ENCODE measurements around the gene RMND1.

DNA sequence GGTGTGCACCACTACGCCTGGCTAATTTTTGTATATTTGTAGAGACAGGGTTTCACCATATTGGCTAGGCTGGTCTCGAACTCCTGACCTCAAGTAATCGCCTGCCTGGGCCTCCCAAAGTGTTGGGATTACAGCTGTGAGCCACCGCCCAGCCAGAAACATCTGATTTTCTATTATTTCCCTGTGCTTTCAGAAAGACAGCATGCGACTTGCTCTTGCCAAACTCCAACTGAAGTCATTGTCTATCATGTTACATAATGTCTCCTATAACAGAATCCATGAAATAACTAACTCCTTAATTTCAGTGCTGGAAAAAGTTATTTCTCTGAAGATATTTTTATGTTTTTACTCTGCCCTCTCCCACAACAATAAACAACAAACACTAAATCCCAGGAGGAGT lies 8.5 kb downstream of the RMND1 start:
- TF ChIP-seq, protein P1, sequence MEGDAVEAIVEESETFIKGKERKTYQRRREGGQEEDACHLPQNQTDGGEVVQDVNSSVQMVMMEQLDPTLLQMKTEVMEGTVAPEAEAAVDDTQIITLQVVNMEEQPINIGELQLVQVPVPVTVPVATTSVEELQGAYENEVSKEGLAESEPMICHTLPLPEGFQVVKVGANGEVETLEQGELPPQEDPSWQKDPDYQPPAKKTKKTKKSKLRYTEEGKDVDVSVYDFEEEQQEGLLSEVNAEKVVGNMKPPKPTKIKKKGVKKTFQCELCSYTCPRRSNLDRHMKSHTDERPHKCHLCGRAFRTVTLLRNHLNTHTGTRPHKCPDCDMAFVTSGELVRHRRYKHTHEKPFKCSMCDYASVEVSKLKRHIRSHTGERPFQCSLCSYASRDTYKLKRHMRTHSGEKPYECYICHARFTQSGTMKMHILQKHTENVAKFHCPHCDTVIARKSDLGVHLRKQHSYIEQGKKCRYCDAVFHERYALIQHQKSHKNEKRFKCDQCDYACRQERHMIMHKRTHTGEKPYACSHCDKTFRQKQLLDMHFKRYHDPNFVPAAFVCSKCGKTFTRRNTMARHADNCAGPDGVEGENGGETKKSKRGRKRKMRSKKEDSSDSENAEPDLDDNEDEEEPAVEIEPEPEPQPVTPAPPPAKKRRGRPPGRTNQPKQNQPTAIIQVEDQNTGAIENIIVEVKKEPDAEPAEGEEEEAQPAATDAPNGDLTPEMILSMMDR (conservative IDR thresholded peaks at IDR 0.05) = no peak
- no peak for TF ChIP-seq EZH2 (IDR thresholded peaks at IDR 0.05; ENCODE audit: low read depth)

All from PC-9 (cell line).